GM12873 (cell line): ENCODE measurements around the gene SYT14.

Experiments used
- CTCF ChIP-seq: IDR thresholded peaks from 2 replicates; pipeline ENCODE4 v1.5.1; 2012; ENCODE audit warnings: low read depth, mild to moderate bottlenecking, moderate library complexity, low read length, control low read depth; ENCODE audit not compliant: insufficient read depth; ENCODE audit errors: missing control alignments

SYT14 gene

GRCh38 chr1:210124736-210125135 is 186.7 kb downstream of the SYT14 start:
- no peak for TF ChIP-seq CTCF

GRCh38 chr1:210125143-210125542 is 187.1 kb downstream of the SYT14 start:
- TF ChIP-seq CTCF = no peak

GRCh38 chr1:210129092-210129491 is 191.1 kb downstream of the SYT14 start:
- TF ChIP-seq CTCF = no peak

- TF ChIP-seq CTCF = no peak
Measured at GRCh38 chr1:210129759-210130158, 191.7 kb downstream of the SYT14 start.

GRCh38 chr1:210132582-210132981 is 194.6 kb downstream of the SYT14 start:
- TF ChIP-seq CTCF = no peak

GRCh38 chr1:210143465-210144062 is 205.5 kb downstream of the SYT14 start:
- TF ChIP-seq CTCF = peak; percentile 45

GRCh38 chr1:210144736-210145135 is 206.7 kb downstream of the SYT14 start:
- TF ChIP-seq CTCF = no peak

- no peak for TF ChIP-seq CTCF
Measured at GRCh38 chr1:210151052-210151672, 213.1 kb downstream of the SYT14 start.
